CD4-positive, alpha-beta memory T cell (primary cell): ENCODE results near the gene PFN3. TPM values are rescaled to one million over a fixed set of nuclear protein-coding genes. Genes with fewer than 3 reads are reported as not detected.

Experiments used
- CTCF ChIA-PET: fragments of 350-600 bp; sonication (Branson Sonifier 250); formaldehyde crosslinking; loops from one replicate; lab custom pipeline; 2021; ENCODE audit warnings: inconsistent platforms; ENCODE audit not compliant: partially characterized antibody; lab: Charles Lee
- POLR2A ChIA-PET: fragments of 350-600 bp; sonication (Branson Sonifier 250); formaldehyde crosslinking; loops from one replicate; lab custom pipeline; 2021; ENCODE audit not compliant: partially characterized antibody; lab: Charles Lee
- DNase-seq, 5 donors: peaks; one replicate each; pipeline versions ENCODE4 v3.0.0 to v3.0.0-alpha.2; 2020 to 2022; ENCODE audit warnings: mixed read lengths in 1 of 5
- H3K27ac ChIP-seq: one replicate; pipeline ENCODE4 v1.7.0; 2013; ENCODE audit warnings: low read depth, low read length
- H3K27me3 ChIP-seq: 2 replicates; pipeline ENCODE4 v1.7.0; 2013; ENCODE audit warnings: mild to moderate bottlenecking, low read length, moderate library complexity; ENCODE audit not compliant: insufficient read depth
- H3K36me3 ChIP-seq: 2 replicates; pipeline ENCODE4 v1.7.0; 2013; ENCODE audit warnings: mild to moderate bottlenecking, low read length, moderate library complexity; ENCODE audit not compliant: insufficient read depth
- H3K4me1 ChIP-seq: 2 replicates; pipeline ENCODE4 v1.7.0; 2013; ENCODE audit warnings: mild to moderate bottlenecking, low read length, moderate library complexity; ENCODE audit not compliant: insufficient read depth
- H3K4me3 ChIP-seq, 2 donors: one replicate each; pipeline ENCODE4 v1.7.0; 2013; ENCODE audit warnings: low read length in 2 of 2, mild to moderate bottlenecking in 1 of 2
- H3K9me3 ChIP-seq, 2 donors: one replicate each; pipeline ENCODE4 v1.7.0; 2013; ENCODE audit warnings: low read length in 2 of 2, control low read depth in 1 of 2; ENCODE audit not compliant: control insufficient read depth in 1 of 2
- H3K27ac Mint-ChIP-seq, 7 donors: one replicate each; pipeline ENCODE4 v1.8.0; 2020 to 2021; ENCODE audit warnings: mixed read lengths in 7 of 7, mild to moderate bottlenecking in 6 of 7, inconsistent platforms in 3 of 7, moderate library complexity in 3 of 7
- H3K27me3 Mint-ChIP-seq, 2 donors: one replicate each; pipeline ENCODE4 v1.8.0; 2020 to 2021; ENCODE audit warnings: mixed read lengths in 2 of 2
- H3K36me3 Mint-ChIP-seq, 2 donors: one replicate each; pipeline ENCODE4 v1.8.0; 2020 to 2021; ENCODE audit warnings: mixed read lengths in 2 of 2, inconsistent platforms in 1 of 2, mild to moderate bottlenecking in 1 of 2
- H3K4me1 Mint-ChIP-seq, 4 donors: one replicate each; pipeline ENCODE4 v1.8.0; 2020 to 2021; ENCODE audit warnings: mixed read lengths in 4 of 4, mild to moderate bottlenecking in 1 of 4
- H3K4me3 Mint-ChIP-seq, 8 donors: one replicate each; pipeline ENCODE4 v1.8.0; 2020 to 2021; ENCODE audit warnings: mixed read lengths in 8 of 8, mild to moderate bottlenecking in 7 of 8, moderate library complexity in 6 of 8, inconsistent platforms in 3 of 8
- H3K9me3 Mint-ChIP-seq, 8 donors: one replicate each; pipeline ENCODE4 v1.8.0; 2020 to 2021; ENCODE audit warnings: mixed read lengths in 8 of 8, mild to moderate bottlenecking in 5 of 8, inconsistent platforms in 3 of 8, moderate library complexity in 1 of 8
- intact Hi-C: fragments of 100-400 bp; cut with micrococcal nuclease; formaldehyde crosslinking; loops from one replicate; pipeline ENCODE4 v1.15.1; 2023
- polyA plus RNA-seq, 2 donors: library from polyadenylated mRNA; unstranded; fragments of 300-500 nt; fragmentation: Illumina TruSeq; gene quantifications; one replicate each; pipeline ENCODE4 v1.2.3, GENCODE V29; 2021
- total RNA-seq, 2 experiments: library from RNA; stranded (reverse); gene quantifications; one replicate each; pipeline ENCODE4 v1.2.3, GENCODE V29; 2021

PFN3 gene
- total and polyA plus RNA-seq, 4 experiments from 2014 or later, result not detected

GRCh38 chr5:177429248-177430040, 29.0 kb upstream of the PFN3 start:
- H3K27ac ChIP-seq, result peak overlapping the region; percentile 87
- Mint-ChIP-seq H3K27ac (peak overlapping the region; percentile 91 to 99 (median 96)), H3K4me1 (peaks cover 37 to 90% (median 63%) of the 10 kb centered on the region in 4 donors), H3K27me3 (no peaks in the 10 kb centered on the region), H3K4me3 (peak overlapping the region; percentile 85 to 97 (median 95)), H3K9me3 (peaks cover 0 to 6% (median 0%) of the 10 kb centered on the region in 8 donors), H3K36me3 (peaks cover 30 to 51% of the 10 kb centered on the region in 2 donors)
- H3K27me3 ChIP-seq, result no peaks in the 10 kb centered on the region
- peak; percentile 83 to 96 (median 85) for DNase-seq
- ChIA-PET POLR2A (interaction anchor here (0.9 to 14.3 kb wide), 13 partner anchors 15 to 276 kb away, joined by 3 to 1171 read pairs (median 5); partner anchors contain the start of genes F12, LMAN2 and PRR7), CTCF (interaction anchor here (0.8 to 14.2 kb wide), 12 partner anchors 10 to 120 kb away, joined by 3 to 307 read pairs (median 6); partner anchors contain the start of genes F12, PFN3 and PRR7)
- peaks cover 86% of the 10 kb centered on the region for H3K4me1 ChIP-seq
- peak overlapping the region; percentile 74 to 87 for H3K4me3 ChIP-seq
- H3K36me3 ChIP-seq, result peaks cover 45% of the 10 kb centered on the region
- intact Hi-C loops, result no loop called here
- no peaks in the 10 kb centered on the region for H3K9me3 ChIP-seq

DNA sequence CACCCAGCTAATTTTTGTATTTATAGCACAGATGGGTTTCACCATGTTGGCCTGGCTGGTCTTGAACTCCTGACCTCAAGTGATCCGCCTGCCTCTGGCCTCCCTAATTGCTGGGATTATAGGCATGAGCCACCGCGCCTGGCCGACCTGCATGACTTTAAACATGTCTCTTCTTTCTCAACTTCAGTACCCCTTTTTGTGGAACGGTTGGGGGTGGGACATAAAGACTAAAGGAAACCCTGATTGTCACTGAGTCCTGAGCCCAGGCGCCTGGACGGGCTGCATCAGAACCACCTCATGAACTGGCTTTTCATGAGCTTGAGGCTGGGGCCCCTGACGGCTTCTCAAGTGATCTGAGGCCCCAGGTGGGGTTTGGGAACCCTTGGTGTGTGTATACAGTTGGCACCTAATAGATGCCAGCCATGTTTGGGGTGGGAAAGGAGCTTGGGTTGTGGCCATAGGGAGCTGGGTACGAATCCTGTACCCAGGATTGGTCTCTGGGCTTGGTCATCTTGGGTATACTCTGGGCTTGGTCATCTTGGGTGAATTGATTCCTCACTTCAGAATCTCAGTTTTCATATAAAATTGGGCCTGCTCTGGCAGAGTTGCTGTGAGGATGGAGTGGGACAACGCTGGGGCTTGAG, 28.2 kb upstream of the PFN3 start:
- peak overlapping the region; percentile 74 to 87 for H3K4me3 ChIP-seq
- Mint-ChIP-seq H3K36me3 (peaks cover 23 to 45% of the 10 kb centered on the region in 2 donors), H3K4me1 (peaks cover 36 to 89% (median 61%) of the 10 kb centered on the region in 4 donors), H3K27ac (peak overlapping the region; percentile 91 to 99 (median 96)), H3K4me3 (peak overlapping the region; percentile 85 to 97 (median 95)), H3K9me3 (peaks cover 0 to 6% (median 0%) of the 10 kb centered on the region in 8 donors), H3K27me3 (no peaks in the 10 kb centered on the region)
- no peak for DNase-seq
- ChIA-PET CTCF (interaction anchor here (1.0 to 14.2 kb wide), 10 partner anchors 11 to 119 kb away, joined by 3 to 307 read pairs (median 6); partner anchors contain the start of genes F12, PFN3 and PRR7), POLR2A (interaction anchor here (0.9 to 14.3 kb wide), 12 partner anchors 14 to 275 kb away, joined by 3 to 1171 read pairs (median 6); partner anchors contain the start of genes F12, LMAN2, PRELID1 and PRR7)
- peaks cover 79% of the 10 kb centered on the region for H3K4me1 ChIP-seq
- peaks cover 37% of the 10 kb centered on the region for H3K36me3 ChIP-seq
- peak overlapping the region; percentile 87 for H3K27ac ChIP-seq
- intact Hi-C loops, result no loop called here
- no peaks in the 10 kb centered on the region for H3K9me3 ChIP-seq
- H3K27me3 ChIP-seq, result no peaks in the 10 kb centered on the region

GRCh38 chr5:177427919-177428573, 27.6 kb upstream of the PFN3 start:
- Histone ChIP-seq H3K9me3 (no peaks in the 10 kb centered on the region), H3K36me3 (peaks cover 31% of the 10 kb centered on the region), H3K27ac (peak overlapping the region; percentile 87), H3K4me1 (peaks cover 73% of the 10 kb centered on the region), H3K27me3 (no peaks in the 10 kb centered on the region), H3K4me3 (peak overlapping the region; percentile 74 to 87)
- peaks cover 36 to 82% (median 57%) of the 10 kb centered on the region in 4 donors for H3K4me1 Mint-ChIP-seq
- no peaks in the 10 kb centered on the region for H3K27me3 Mint-ChIP-seq
- peak overlapping the region; percentile 85 to 97 (median 95) for H3K4me3 Mint-ChIP-seq
- ChIA-PET CTCF (interaction anchor here (1.1 to 14.2 kb wide), 8 partner anchors 11 to 59 kb away, joined by 3 to 307 read pairs (median 30); partner anchors contain the start of genes F12, PFN3 and PRR7), POLR2A (interaction anchor here (0.9 to 14.3 kb wide), 11 partner anchors 13 to 274 kb away, joined by 3 to 1171 read pairs (median 7); partner anchors contain the start of genes F12, LMAN2, PRELID1 and PRR7)
- DNase-seq, result peak in 1 of 5 donors; percentile 28
- peak overlapping the region; percentile 91 to 99 (median 96) for H3K27ac Mint-ChIP-seq
- intact Hi-C loops, result no loop called here
- H3K36me3 Mint-ChIP-seq, result peaks cover 22 to 41% of the 10 kb centered on the region in 2 donors
- H3K9me3 Mint-ChIP-seq, result peaks cover 0 to 5% (median 0%) of the 10 kb centered on the region in 8 donors

GRCh38 chr5:177427211-177427822, 26.9 kb upstream of the PFN3 start:
- intact Hi-C loops, result no loop called here
- Mint-ChIP-seq H3K4me3 (peak overlapping the region; percentile 85 to 97 (median 95)), H3K9me3 (peaks cover 0 to 5% (median 0%) of the 10 kb centered on the region in 8 donors), H3K4me1 (peaks cover 36 to 78% (median 54%) of the 10 kb centered on the region in 4 donors), H3K27me3 (no peaks in the 10 kb centered on the region), H3K27ac (peak overlapping the region; percentile 91 to 99 (median 96)), H3K36me3 (peaks cover 22 to 40% of the 10 kb centered on the region in 2 donors)
- DNase-seq, result no peak
- POLR2A ChIA-PET, result interaction anchor here (1.3 to 14.3 kb wide), 11 partner anchors 13 to 889 kb away, joined by 3 to 1171 read pairs (median 7); partner anchors contain the start of genes F12, PRELID1, PRR7 and RAB24
- Histone ChIP-seq H3K9me3 (no peaks in the 10 kb centered on the region), H3K4me3 (peak overlapping the region; percentile 74 to 87), H3K27ac (peak overlapping the region; percentile 87), H3K4me1 (peaks cover 65% of the 10 kb centered on the region), H3K36me3 (peaks cover 23% of the 10 kb centered on the region), H3K27me3 (no peaks in the 10 kb centered on the region)
- CTCF ChIA-PET, result interaction anchor here (1.1 to 14.2 kb wide), 5 partner anchors 18 to 37 kb away, joined by 3 to 307 read pairs (median 108); partner anchors contain the start of genes F12, PFN3 and PRR7

DNA sequence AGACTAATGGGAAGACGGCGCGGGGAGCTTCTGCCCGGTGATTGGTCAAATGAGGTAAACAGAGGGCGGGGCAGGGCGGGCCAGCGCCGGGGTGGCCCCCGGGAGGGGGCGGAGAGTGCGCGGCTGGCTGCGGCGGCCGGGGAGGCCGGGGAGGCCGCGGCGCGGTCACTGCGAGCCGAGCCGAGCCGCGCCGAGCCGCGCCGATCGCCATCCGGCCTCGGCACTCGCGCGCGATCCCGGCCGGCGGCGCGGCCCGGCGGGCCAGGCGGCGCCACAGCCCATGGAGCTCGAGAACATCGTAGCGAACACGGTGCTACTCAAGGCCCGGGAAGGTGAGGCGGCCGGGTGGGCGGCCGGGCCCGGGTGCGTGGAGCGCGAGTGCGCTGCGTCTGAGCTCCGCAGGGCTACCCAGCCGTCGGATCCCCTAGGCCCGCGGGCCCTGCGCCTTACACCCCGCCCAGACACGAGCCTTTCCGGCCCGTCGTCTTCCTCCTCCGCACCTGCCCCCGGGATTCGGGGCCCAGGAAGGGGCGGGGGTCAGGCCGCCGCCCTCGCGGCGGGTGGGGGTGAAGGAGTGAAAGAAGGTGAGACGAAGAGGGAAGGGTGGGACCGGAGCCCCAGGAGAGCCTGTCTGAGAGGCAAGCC, 26.2 kb upstream of the PFN3 start, which contains the start of gene GRK6:
Gene GRK6, plus strand, starts transcription at position 111 of the 645 bp plus-strand sequence. Its CDS starts 170 bp downstream, at position 281.
- H3K4me1 Mint-ChIP-seq, result peaks cover 36 to 72% (median 50%) of the 10 kb centered on the region in 4 donors
- intact Hi-C loops, result loop anchor here (1.0 kb wide), 7 partner anchors 8 to 71 kb away; partner anchors contain the start of genes PDLIM7, PRR7 and RGS14
- DNase-seq, result peak; percentile 73 to 79 (median 77)
- peak within 1 kb of the TSS; percentile 89 to 97 (median 96) for H3K4me3 Mint-ChIP-seq
- H3K27me3 Mint-ChIP-seq, result no peaks in the 10 kb centered on the region
- H3K36me3 ChIP-seq, result peaks cover 17% of the 10 kb centered on the region
- CTCF ChIA-PET, result interaction anchor here (1.7 to 14.2 kb wide), 5 partner anchors 10 to 37 kb away, joined by 6 to 307 read pairs (median 108); partner anchors contain the start of genes F12, PFN3 and PRR7
- peaks cover 17 to 35% of the 10 kb centered on the region in 2 donors for H3K36me3 Mint-ChIP-seq
- POLR2A ChIA-PET, result interaction anchor here (0.5 to 14.3 kb wide), 22 partner anchors 6 to 889 kb away, joined by 3 to 1171 read pairs (median 6); partner anchors contain the start of genes F12, LMAN2, PDLIM7 and PRR7
- H3K27me3 ChIP-seq, result no peaks in the 10 kb centered on the region
- peak within 1 kb of the TSS; percentile 91 to 99 (median 99) for H3K27ac Mint-ChIP-seq
- peak within 1 kb of the TSS; percentile 74 to 87 for H3K4me3 ChIP-seq
- H3K27ac ChIP-seq, result peak within 1 kb of the TSS; percentile 87
- peaks cover 59% of the 10 kb centered on the region for H3K4me1 ChIP-seq
- H3K9me3 Mint-ChIP-seq, result peaks cover 0 to 5% (median 0%) of the 10 kb centered on the region in 8 donors
- H3K9me3 ChIP-seq, result no peaks in the 10 kb centered on the region
